ENCODE measurements around the gene ZNF438.
"Not testable (repeated sequence)": the region's sequence is repeated elsewhere in the genome, so short reads cannot be mapped to it uniquely, and the experiment has no call there.

ZNF438 gene

GRCh38 chr10:31031205-31031557 lies 484 bp downstream of the ZNF438 start:
- Histone ChIP-seq H3K4me1 (ENCODE audit: control insufficient read depth, insufficient read depth, low read length) (peaks cover 10% of the 10 kb centered on the region), H3K27ac (ENCODE audit: insufficient read depth, low read depth, low read length, poor library complexity, severe bottlenecking) (peak overlapping the region; percentile 95), H3K36me3 (ENCODE audit: control insufficient read depth, insufficient read depth, low read length) (no peaks in the 10 kb centered on the region), H3K27me3 (ENCODE audit: control insufficient read depth, insufficient read depth, low read length, poor library complexity, severe bottlenecking) (peaks cover 16% of the 10 kb centered on the region), H3K9me3 (ENCODE audit: control insufficient read depth, low read length) (no peaks in the 10 kb centered on the region), H3K4me3 (ENCODE audit: insufficient read depth, low read depth, low read length) (peak overlapping the region; percentile 70)
- 23 to 25% methylated on average over 5 of the region's 5 CpGs for WGBS, 2 experiments

- Histone ChIP-seq H3K4me1 (ENCODE audit: control insufficient read depth, insufficient read depth, low read length) (peaks cover 10% of the 10 kb centered on the region), H3K36me3 (ENCODE audit: control insufficient read depth, insufficient read depth, low read length) (no peaks in the 10 kb centered on the region), H3K9me3 (ENCODE audit: control insufficient read depth, low read length) (no peaks in the 10 kb centered on the region), H3K27ac (ENCODE audit: insufficient read depth, low read depth, low read length, poor library complexity, severe bottlenecking) (no peak overlapping the region), H3K4me3 (ENCODE audit: insufficient read depth, low read depth, low read length) (peak overlapping the region; percentile 70), H3K27me3 (ENCODE audit: control insufficient read depth, insufficient read depth, low read length, poor library complexity, severe bottlenecking) (peaks cover 16% of the 10 kb centered on the region)
- 90 to 96% methylated on average over 8 of the region's 8 CpGs for WGBS, 2 experiments
Measured at GRCh38 chr10:31030800-31031199, 865 bp downstream of the ZNF438 start.

DNA sequence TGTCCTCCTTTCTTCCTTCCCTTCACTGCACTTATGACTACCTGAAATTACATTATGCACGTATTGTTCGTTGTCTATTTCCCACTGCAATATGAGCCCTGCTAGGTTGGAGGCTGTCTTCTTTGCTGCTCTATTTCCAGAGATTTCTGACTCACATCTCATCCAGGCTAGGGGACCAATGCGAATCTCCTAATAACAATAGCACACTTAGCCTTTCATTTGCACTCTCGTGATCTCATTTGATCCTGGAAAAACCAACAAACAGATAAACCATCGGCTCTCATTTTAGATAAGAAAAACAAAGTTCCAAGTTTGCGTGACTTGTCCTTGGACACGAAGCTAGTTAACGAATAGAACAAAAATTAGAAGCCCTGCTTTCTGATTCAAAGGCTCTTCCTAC lies 1.4 kb downstream of the ZNF438 start:
- 77 to 79% methylated on average over 8 of the region's 8 CpGs for WGBS, 2 experiments
- no peaks in the 10 kb centered on the region for H3K36me3 ChIP-seq (ENCODE audit: control insufficient read depth, insufficient read depth, low read length)
- peaks cover 15% of the 10 kb centered on the region for H3K27me3 ChIP-seq (ENCODE audit: control insufficient read depth, insufficient read depth, low read length, poor library complexity, severe bottlenecking)
- H3K4me1 ChIP-seq (ENCODE audit: control insufficient read depth, insufficient read depth, low read length) = peaks cover 10% of the 10 kb centered on the region
- no peaks in the 10 kb centered on the region for H3K9me3 ChIP-seq (ENCODE audit: control insufficient read depth, low read length)
- no peak overlapping the region for H3K27ac ChIP-seq (ENCODE audit: insufficient read depth, low read depth, low read length, poor library complexity, severe bottlenecking)
- H3K4me3 ChIP-seq (ENCODE audit: insufficient read depth, low read depth, low read length) = no peak overlapping the region

DNA sequence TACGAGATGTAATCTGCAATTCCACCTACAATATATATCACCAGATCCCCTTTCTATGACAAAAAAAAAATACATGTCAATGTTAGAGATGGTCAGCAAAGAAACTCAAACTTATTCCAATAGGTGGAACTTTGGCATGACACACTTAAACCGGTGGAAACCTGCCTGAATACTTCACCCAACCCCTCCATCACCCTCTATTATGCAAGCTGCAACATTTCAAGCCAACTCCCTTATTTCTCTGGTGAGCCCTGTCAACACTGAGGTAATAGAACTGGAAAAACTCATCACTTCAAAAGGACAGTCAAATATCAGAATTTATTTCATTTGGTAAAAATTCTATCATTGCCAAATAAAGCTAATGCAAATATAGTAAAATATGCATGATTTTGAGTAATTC lies 3.6 kb downstream of the ZNF438 start:
- peaks cover 10% of the 10 kb centered on the region for H3K4me1 ChIP-seq (ENCODE audit: control insufficient read depth, insufficient read depth, low read length)
- H3K36me3 ChIP-seq (ENCODE audit: control insufficient read depth, insufficient read depth, low read length) = no peaks in the 10 kb centered on the region
- H3K27ac ChIP-seq (ENCODE audit: insufficient read depth, low read depth, low read length, poor library complexity, severe bottlenecking) = no peak overlapping the region
- 85 to 90% methylated on average over 2 of the region's 2 CpGs for WGBS, 2 experiments
- H3K4me3 ChIP-seq (ENCODE audit: insufficient read depth, low read depth, low read length) = no peak overlapping the region
- H3K27me3 ChIP-seq (ENCODE audit: control insufficient read depth, insufficient read depth, low read length, poor library complexity, severe bottlenecking) = peaks cover 11% of the 10 kb centered on the region
- H3K9me3 ChIP-seq (ENCODE audit: control insufficient read depth, low read length) = no peaks in the 10 kb centered on the region

DNA sequence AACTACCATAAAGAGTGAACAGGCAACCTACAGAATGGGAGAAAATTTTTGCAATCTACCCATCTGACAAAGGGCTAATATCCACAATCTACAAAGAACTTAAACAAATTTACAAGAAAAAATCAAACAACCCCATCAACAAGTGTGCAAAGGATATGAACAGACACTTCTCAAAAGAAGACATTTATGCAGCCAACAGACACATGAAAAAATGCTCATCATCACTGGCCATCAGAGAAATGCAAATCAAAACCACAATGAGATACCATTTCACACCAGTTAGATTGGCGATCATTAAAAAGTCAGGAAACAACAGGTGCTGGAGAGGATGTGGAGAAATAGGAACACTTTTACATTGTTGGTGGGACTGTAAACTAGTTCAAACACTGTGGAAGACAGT lies 5.4 kb downstream of the ZNF438 start:
- H3K27me3 ChIP-seq (ENCODE audit: control insufficient read depth, insufficient read depth, low read length, poor library complexity, severe bottlenecking) = peaks cover 11% of the 10 kb centered on the region
- not testable (repeated sequence) for H3K27ac ChIP-seq (ENCODE audit: insufficient read depth, low read depth, low read length, poor library complexity, severe bottlenecking); H3K4me1 ChIP-seq (ENCODE audit: control insufficient read depth, insufficient read depth, low read length); H3K36me3 ChIP-seq (ENCODE audit: control insufficient read depth, insufficient read depth, low read length); H3K4me3 ChIP-seq (ENCODE audit: insufficient read depth, low read depth, low read length); H3K9me3 ChIP-seq (ENCODE audit: control insufficient read depth, low read length)
- WGBS, 2 experiments = no CpG with 5 or more reads among the region's 1 CpG

DNA sequence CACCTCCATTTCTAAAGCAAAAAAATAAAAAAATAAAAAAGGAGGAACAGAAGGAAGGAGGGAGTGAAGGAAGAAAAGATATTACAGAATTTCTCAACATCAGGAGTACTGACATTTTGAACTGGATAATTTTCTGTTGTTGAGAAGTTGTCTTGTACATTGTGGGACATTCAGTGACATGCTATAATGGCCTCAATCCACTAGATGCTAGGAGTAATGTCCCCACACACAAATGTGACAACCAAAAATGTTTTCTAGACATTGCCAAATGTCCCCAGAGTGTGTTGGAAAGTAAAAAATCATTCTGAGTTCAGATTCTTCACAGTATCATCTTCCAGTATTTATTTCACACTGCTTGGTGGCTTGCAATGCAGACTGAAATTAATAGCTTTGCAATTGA lies 6.5 kb downstream of the ZNF438 start:
- peaks cover 7% of the 10 kb centered on the region for H3K4me1 ChIP-seq (ENCODE audit: control insufficient read depth, insufficient read depth, low read length)
- H3K36me3 ChIP-seq (ENCODE audit: control insufficient read depth, insufficient read depth, low read length) = no peaks in the 10 kb centered on the region
- H3K27me3 ChIP-seq (ENCODE audit: control insufficient read depth, insufficient read depth, low read length, poor library complexity, severe bottlenecking) = peaks cover under 1% of the 10 kb centered on the region
- no peak overlapping the region for H3K4me3 ChIP-seq (ENCODE audit: insufficient read depth, low read depth, low read length)
- H3K27ac ChIP-seq (ENCODE audit: insufficient read depth, low read depth, low read length, poor library complexity, severe bottlenecking) = no peak overlapping the region
- H3K9me3 ChIP-seq (ENCODE audit: control insufficient read depth, low read length) = no peaks in the 10 kb centered on the region

DNA sequence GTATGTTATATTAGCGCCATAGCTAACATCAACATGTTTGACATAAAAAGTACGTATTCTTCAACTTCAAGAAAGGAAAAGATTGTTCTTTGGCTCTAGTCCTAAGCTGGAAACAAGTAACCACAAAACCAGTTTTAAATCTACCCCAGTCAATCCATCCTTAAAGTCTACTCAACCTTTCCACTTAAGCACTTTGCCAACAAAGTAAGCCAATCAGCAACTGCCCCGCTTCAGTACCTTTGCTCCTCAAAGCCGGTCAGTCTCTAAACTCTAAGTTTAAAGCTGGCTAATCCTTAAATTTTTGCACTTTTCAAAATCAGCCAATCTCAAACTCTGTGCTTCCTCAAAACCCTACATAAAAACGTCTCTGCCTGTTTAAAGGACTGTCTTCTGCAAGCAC lies 8.1 kb downstream of the ZNF438 start:
- H3K9me3 ChIP-seq (ENCODE audit: control insufficient read depth, low read length) = no peaks in the 10 kb centered on the region
- H3K27me3 ChIP-seq (ENCODE audit: control insufficient read depth, insufficient read depth, low read length, poor library complexity, severe bottlenecking) = no peaks in the 10 kb centered on the region
- 93 to 94% methylated on average over 5 of the region's 5 CpGs for WGBS, 2 experiments
- no peak overlapping the region for H3K27ac ChIP-seq (ENCODE audit: insufficient read depth, low read depth, low read length, poor library complexity, severe bottlenecking)
- no peaks in the 10 kb centered on the region for H3K36me3 ChIP-seq (ENCODE audit: control insufficient read depth, insufficient read depth, low read length)
- H3K4me3 ChIP-seq (ENCODE audit: insufficient read depth, low read depth, low read length) = no peak overlapping the region
- peaks cover 14% of the 10 kb centered on the region for H3K4me1 ChIP-seq (ENCODE audit: control insufficient read depth, insufficient read depth, low read length)

GRCh38 chr10:31020209-31020608 lies 11.5 kb downstream of the ZNF438 start:
- peak overlapping the region; percentile 52 for H3K27ac ChIP-seq (ENCODE audit: insufficient read depth, low read depth, low read length, poor library complexity, severe bottlenecking)
- no peak overlapping the region for H3K4me3 ChIP-seq (ENCODE audit: insufficient read depth, low read depth, low read length)
- H3K27me3 ChIP-seq (ENCODE audit: control insufficient read depth, insufficient read depth, low read length, poor library complexity, severe bottlenecking) = no peaks in the 10 kb centered on the region
- H3K4me1 ChIP-seq (ENCODE audit: control insufficient read depth, insufficient read depth, low read length) = peaks cover 14% of the 10 kb centered on the region
- 88 to 90% methylated on average over 5 of the region's 5 CpGs for WGBS, 2 experiments
- H3K9me3 ChIP-seq (ENCODE audit: control insufficient read depth, low read length) = no peaks in the 10 kb centered on the region
- no peaks in the 10 kb centered on the region for H3K36me3 ChIP-seq (ENCODE audit: control insufficient read depth, insufficient read depth, low read length)

DNA sequence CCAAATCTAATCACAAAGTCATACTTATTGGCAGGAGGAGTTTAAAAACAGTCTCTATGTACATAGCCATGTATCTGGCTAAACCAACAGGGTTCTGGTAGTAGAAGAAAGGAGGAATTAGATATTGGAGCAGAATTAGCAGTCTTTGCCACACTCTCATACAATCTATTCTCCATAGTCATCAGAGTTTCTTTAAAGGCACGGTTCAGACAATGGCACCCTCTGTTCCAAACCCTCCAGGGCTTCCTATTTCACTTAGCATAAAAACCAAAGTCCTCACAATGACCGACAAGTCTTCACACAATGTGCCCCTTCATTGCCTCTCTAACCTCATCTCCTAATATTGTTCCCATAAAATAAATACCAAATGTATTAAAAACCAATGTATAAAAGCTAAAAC lies 12.7 kb downstream of the ZNF438 start:
- Histone ChIP-seq H3K27me3 (ENCODE audit: control insufficient read depth, insufficient read depth, low read length, poor library complexity, severe bottlenecking) (no peaks in the 10 kb centered on the region), H3K4me3 (ENCODE audit: insufficient read depth, low read depth, low read length) (no peak overlapping the region), H3K27ac (ENCODE audit: insufficient read depth, low read depth, low read length, poor library complexity, severe bottlenecking) (no peak overlapping the region), H3K9me3 (ENCODE audit: control insufficient read depth, low read length) (no peaks in the 10 kb centered on the region), H3K36me3 (ENCODE audit: control insufficient read depth, insufficient read depth, low read length) (no peaks in the 10 kb centered on the region), H3K4me1 (ENCODE audit: control insufficient read depth, insufficient read depth, low read length) (peaks cover 14% of the 10 kb centered on the region)
- 4 to 5% methylated on average over 2 of the region's 2 CpGs for WGBS, 2 experiments

- WGBS, 2 experiments = 96 to 97% methylated on average over 3 of the region's 3 CpGs
- H3K27ac ChIP-seq (ENCODE audit: insufficient read depth, low read depth, low read length, poor library complexity, severe bottlenecking) = no peak overlapping the region
- H3K27me3 ChIP-seq (ENCODE audit: control insufficient read depth, insufficient read depth, low read length, poor library complexity, severe bottlenecking) = no peaks in the 10 kb centered on the region
- H3K9me3 ChIP-seq (ENCODE audit: control insufficient read depth, low read length) = no peaks in the 10 kb centered on the region
- no peak overlapping the region for H3K4me3 ChIP-seq (ENCODE audit: insufficient read depth, low read depth, low read length)
- H3K4me1 ChIP-seq (ENCODE audit: control insufficient read depth, insufficient read depth, low read length) = peaks cover 14% of the 10 kb centered on the region
- no peaks in the 10 kb centered on the region for H3K36me3 ChIP-seq (ENCODE audit: control insufficient read depth, insufficient read depth, low read length)
Measured at GRCh38 chr10:31018356-31018750, 13.3 kb downstream of the ZNF438 start.
